GM10266 (cell line): Measurements from ENCODE around the gene MITF.

Experiments used
- DNase-seq: peaks from one replicate; pipeline ENCODE4 v3.0.0; 2012; ENCODE audit errors: extremely low spot score
- CTCF ChIP-seq: IDR thresholded peaks from 2 replicates; pipeline ENCODE4 v1.5.1; 2012; ENCODE audit warnings: mild to moderate bottlenecking, low read depth; ENCODE audit not compliant: control insufficient read depth, insufficient read depth; ENCODE audit errors: missing control alignments

Gene MITF

GRCh38 chr3:69881756-69882428, 142.6 kb downstream of the MITF start:
- TF ChIP-seq CTCF: no peak
- DNase-seq: no peak

- no peak for TF ChIP-seq CTCF
- DNase-seq: no peak
Observed at GRCh38 chr3:69882560-69882959, 143.3 kb downstream of the MITF start.

- DNase-seq: no peak
- no peak for TF ChIP-seq CTCF
Observed at GRCh38 chr3:69888040-69888942, 149.0 kb downstream of the MITF start.

GRCh38 chr3:69888943-69889315, 149.7 kb downstream of the MITF start:
- DNase-seq: no peak
- TF ChIP-seq CTCF: no peak

- no peak for TF ChIP-seq CTCF
- no peak for DNase-seq
Observed at GRCh38 chr3:69890084-69890483, 150.8 kb downstream of the MITF start.

- DNase-seq: no peak
- no peak for TF ChIP-seq CTCF
Observed at GRCh38 chr3:69890691-69891090, 151.4 kb downstream of the MITF start.

- no peak for TF ChIP-seq CTCF
- DNase-seq: no peak
Observed at GRCh38 chr3:69892706-69893105, 153.4 kb downstream of the MITF start.
